Astrocyte of the cerebellum (primary cell): ENCODE measurements around the gene NDUFS7.

Experiments
- DNase-seq: peaks from one replicate; pipeline ENCODE4 v3.0.0-alpha.2; 2011; ENCODE audit warnings: low read depth
- H3K4me3 ChIP-seq: 2 replicates; pipeline ENCODE4 v1.5.1; 2011; ENCODE audit warnings: mild to moderate bottlenecking, low read depth, low read length, moderate library complexity
- in situ Hi-C: cut with HindIII; loops from 2 replicates; pipeline ENCODE4 v1.10.0; 2017; ENCODE audit warnings: low sequenced_read_pairs
- TF ChIP-seq, protein P1 (sequence below): IDR thresholded peaks from 2 replicates; pipeline ENCODE4 v1.5.1; 2012; ENCODE audit warnings: low read length, low read depth, moderate library complexity, mild to moderate bottlenecking; ENCODE audit errors: missing control alignments

NDUFS7 gene

DNA sequence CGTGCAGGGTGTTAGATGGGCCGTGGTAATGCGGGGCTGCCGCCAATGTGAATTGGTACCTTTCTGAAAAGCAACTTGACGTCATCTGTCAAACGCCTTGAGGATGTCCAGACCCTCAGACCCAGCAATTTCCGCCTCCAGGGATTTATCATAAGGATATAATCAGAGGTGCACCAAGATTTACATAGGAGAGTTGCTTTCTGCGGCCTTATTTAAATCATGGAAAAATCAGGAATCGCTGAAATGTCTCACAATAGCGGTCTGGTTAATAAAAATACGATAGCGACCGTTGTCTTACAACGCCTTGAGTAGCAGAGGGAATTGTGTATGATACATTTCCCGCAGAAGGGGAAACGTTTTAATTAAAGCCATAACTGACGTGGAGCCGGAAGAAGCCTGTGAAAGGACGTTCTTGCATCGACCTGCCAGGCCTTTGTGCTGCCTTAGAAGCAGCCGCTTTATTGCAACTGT lies 32.3 kb upstream of the NDUFS7 start:
- in situ Hi-C loops, result no loop called here
- TF ChIP-seq, protein P1, sequence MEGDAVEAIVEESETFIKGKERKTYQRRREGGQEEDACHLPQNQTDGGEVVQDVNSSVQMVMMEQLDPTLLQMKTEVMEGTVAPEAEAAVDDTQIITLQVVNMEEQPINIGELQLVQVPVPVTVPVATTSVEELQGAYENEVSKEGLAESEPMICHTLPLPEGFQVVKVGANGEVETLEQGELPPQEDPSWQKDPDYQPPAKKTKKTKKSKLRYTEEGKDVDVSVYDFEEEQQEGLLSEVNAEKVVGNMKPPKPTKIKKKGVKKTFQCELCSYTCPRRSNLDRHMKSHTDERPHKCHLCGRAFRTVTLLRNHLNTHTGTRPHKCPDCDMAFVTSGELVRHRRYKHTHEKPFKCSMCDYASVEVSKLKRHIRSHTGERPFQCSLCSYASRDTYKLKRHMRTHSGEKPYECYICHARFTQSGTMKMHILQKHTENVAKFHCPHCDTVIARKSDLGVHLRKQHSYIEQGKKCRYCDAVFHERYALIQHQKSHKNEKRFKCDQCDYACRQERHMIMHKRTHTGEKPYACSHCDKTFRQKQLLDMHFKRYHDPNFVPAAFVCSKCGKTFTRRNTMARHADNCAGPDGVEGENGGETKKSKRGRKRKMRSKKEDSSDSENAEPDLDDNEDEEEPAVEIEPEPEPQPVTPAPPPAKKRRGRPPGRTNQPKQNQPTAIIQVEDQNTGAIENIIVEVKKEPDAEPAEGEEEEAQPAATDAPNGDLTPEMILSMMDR, result no peak
- no peak for DNase-seq
- no peak overlapping the region for H3K4me3 ChIP-seq

DNA sequence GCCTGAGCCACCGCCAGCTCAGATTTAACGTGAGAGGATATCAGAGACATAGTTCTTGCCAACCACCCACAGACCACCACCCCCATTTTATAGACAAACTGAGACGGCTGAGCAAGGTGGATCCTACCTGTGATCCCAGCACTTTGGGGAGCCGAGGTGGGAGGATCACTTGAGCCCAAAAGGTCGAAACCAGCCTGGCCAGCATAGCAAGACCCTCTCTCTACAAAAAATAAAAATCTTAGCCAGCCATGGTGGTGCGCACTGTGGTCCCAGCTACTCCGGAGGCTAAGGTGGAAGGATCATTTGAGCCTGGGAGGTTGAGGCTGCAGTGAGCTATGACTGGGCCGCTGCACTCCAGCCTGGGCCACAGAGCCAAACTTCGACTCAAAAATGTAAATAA lies 30.6 kb upstream of the NDUFS7 start:
- H3K4me3 ChIP-seq, result no peak overlapping the region
- in situ Hi-C loops, result no loop called here
- no peak for DNase-seq
- TF ChIP-seq, protein P1, result no peak

DNA sequence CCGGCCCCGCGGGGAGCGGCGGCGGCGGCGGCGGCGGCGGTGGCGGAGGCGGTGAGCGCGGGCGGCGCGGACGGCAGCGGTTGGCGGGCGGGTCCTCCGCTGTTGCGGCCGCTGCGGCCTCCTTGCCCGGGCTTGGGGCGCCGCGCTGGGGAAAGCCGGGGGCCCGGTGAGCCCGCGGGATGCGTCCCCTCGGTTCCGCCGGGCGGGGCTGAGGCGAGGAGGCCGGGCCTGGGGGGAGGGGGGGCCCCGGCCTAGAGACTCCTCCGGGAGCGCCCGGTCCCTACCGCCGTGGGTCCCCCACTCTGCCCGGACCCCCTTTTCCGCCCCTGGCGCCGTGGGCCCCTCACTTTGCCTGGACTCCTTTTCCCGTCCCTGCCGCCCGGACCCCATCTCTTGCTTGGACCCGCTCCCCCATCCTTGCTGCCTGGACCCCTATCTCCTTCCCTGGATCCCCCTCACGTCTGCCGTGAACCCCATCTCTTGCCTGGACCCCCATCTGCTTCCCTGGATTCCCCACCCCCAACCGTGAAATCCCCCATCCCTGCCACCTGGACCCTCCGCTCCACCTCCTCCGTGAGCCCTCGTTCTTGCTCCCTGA lies 28.6 kb upstream of the NDUFS7 start:
- H3K4me3 ChIP-seq, result peak overlapping the region; percentile 84
- in situ Hi-C loops, result no loop called here
- DNase-seq, result no peak
- TF ChIP-seq, protein P1, result no peak

DNA sequence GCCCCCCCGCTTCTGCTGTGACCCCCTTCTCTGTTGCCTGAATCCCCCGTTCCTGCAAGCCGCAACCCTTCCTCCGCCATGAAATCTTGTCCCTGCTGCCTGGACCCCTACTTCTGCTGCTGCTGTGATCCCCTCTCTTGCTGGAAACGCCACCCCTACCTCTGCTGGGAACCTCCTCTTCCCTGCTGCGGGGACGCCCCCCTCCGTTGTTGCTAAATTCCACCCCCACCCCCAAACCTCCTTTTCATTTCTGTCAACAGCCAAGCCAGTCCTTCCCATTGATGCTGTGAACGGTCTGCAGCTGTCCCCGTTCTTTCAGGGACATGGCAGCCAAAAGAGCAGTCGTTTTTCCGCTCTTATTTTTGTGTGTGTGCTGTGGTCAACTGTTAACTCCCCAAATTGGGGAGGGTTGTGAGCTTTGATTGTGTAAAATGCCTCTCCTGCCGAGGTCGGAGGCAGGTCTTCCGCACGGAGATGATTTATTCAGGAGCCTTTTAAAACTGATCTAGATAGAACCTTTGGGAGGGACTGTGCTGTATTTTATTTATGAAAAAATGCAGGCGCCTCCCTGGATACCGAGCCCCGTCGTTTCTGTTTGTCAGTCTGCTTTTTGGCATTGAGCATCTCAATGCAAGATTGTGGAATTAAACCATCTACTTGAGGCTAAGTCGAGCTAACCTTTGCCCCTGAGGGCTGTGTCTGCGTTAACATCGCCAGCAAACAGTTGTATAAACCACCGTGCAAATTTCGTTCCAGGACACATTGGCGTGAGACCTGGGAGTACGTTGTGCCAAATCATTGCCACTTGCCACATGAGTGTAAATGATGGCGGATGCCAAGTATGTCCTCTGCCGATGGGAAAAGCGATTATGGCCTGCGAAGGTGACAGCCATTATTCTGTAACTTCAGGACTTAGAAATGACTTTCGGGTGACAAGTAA lies 27.9 kb upstream of the NDUFS7 start:
- in situ Hi-C loops, result no loop called here
- no peak for DNase-seq
- TF ChIP-seq, protein P1, result no peak
- peak overlapping the region; percentile 84 for H3K4me3 ChIP-seq

DNA sequence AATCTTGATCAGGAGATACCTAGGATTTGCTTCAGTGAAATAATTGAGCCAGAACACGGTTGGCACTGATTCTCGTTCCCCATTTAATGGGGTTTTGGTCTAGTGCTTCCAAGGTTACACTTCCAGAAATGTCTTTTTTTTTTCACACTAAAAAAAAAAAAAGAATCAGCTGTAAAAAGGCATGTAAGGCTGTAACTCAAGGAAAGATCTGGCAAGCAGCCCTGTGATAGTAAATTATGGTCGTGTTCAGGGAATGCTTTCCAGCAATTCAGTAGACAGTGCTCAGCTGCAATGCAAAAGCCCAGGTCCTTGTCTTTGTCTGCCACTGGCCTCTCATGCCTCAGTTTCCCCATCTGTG lies 27.2 kb upstream of the NDUFS7 start:
- peak overlapping the region; percentile 84 for H3K4me3 ChIP-seq
- DNase-seq, result no peak
- in situ Hi-C loops, result no loop called here
- TF ChIP-seq, protein P1, result no peak

DNA sequence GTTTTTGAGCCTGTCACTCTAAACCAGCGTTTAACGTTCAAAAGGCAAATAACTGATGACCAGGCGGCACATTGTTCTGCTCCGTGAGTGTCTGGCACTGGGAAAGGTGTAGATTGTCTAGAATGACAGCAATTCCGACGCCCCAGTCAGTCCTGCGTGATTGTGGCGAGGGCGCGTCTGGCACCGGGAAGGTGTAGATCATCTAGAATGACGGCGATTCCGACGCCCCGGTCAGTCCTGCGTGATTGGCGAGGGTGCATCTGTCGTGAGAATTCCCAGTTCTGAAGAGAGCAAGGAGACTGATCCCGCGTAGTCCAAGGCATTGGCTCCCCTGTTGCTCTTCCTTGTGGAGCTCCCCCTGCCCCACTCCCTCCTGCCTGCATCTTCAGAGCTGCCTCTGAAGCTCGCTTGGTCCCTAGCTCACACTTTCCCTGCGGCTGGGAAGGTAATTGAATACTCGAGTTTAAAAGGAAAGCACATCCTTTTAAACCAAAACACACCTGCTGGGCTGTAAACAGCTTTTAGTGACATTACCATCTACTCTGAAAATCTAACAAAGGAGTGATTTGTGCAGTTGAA lies 26.1 kb upstream of the NDUFS7 start:
- no peak overlapping the region for H3K4me3 ChIP-seq
- TF ChIP-seq, protein P1, result no peak
- in situ Hi-C loops, result no loop called here
- DNase-seq, result no peak
